ENCODE measurements around the gene PPFIA3.
"Not testable (repeated sequence)": the region's sequence is repeated elsewhere in the genome, so short reads cannot be mapped to it uniquely, and the experiment has no call there.

PPFIA3 gene

GRCh38 chr19:49150106-49150943 is 31.0 kb downstream of the PPFIA3 start:
- peak; percentile 87 for DNase-seq (ENCODE audit: low spot score)

- DNase-seq (ENCODE audit: low spot score) = no peak
Observed at GRCh38 chr19:49150944-49151243, 31.6 kb downstream of the PPFIA3 start.

GRCh38 chr19:49151267-49152118 is 32.1 kb downstream of the PPFIA3 start:
- DNase-seq (ENCODE audit: low spot score) = peak; percentile 91

GRCh38 chr19:49152119-49152550 is 32.8 kb downstream of the PPFIA3 start:
- DNase-seq (ENCODE audit: low spot score) = no peak

GRCh38 chr19:49153167-49153809 is 33.9 kb downstream of the PPFIA3 start:
- no peak for DNase-seq (ENCODE audit: low spot score)

GRCh38 chr19:49154279-49154678 is 34.9 kb downstream of the PPFIA3 start:
- DNase-seq (ENCODE audit: low spot score) = no peak

- no peak for DNase-seq (ENCODE audit: low spot score)
Observed at GRCh38 chr19:49155005-49155819, 35.9 kb downstream of the PPFIA3 start, which contains the start of gene HRC. Gene HRC (minus strand): TSS chr19:49155396. CDS start chr19:49155237, 159 bp downstream.

- no peak for DNase-seq (ENCODE audit: low spot score)
Observed at GRCh38 chr19:49155820-49156346, 36.5 kb downstream of the PPFIA3 start.

- peak; percentile 92 for DNase-seq (ENCODE audit: low spot score)
Observed at GRCh38 chr19:49157445-49158224, 38.3 kb downstream of the PPFIA3 start, which contains the start of gene TRPM4. Gene TRPM4 (plus strand): TSS chr19:49157792. CDS start chr19:49157867, 75 bp downstream.

- DNase-seq (ENCODE audit: low spot score) = peak; percentile 18
Observed at GRCh38 chr19:49160450-49161189, 41.3 kb downstream of the PPFIA3 start.

- DNase-seq (ENCODE audit: low spot score) = no peak
Observed at GRCh38 chr19:49161987-49162386, 42.6 kb downstream of the PPFIA3 start.

- no peak for DNase-seq (ENCODE audit: low spot score)
Observed at GRCh38 chr19:49165111-49165750, 45.9 kb downstream of the PPFIA3 start.

- peak; percentile 26 for DNase-seq (ENCODE audit: low spot score)
Observed at GRCh38 chr19:49165865-49166301, 46.5 kb downstream of the PPFIA3 start.

GRCh38 chr19:49167857-49168409 is 48.6 kb downstream of the PPFIA3 start:
- DNase-seq (ENCODE audit: low spot score) = no peak

GRCh38 chr19:49168421-49168820 is 49.1 kb downstream of the PPFIA3 start:
- no peak for DNase-seq (ENCODE audit: low spot score)

GRCh38 chr19:49173198-49173597 is 53.9 kb downstream of the PPFIA3 start:
- DNase-seq (ENCODE audit: low spot score) = no peak

- DNase-seq (ENCODE audit: low spot score) = no peak
Observed at GRCh38 chr19:49180659-49181058, 61.3 kb downstream of the PPFIA3 start.

GRCh38 chr19:49182010-49182847 is 62.9 kb downstream of the PPFIA3 start:
- DNase-seq (ENCODE audit: low spot score) = not testable (repeated sequence)

All from D341Med (cell line).